ENCODE results near the gene RBPJ.
"Not testable (repeated sequence)": the region's sequence is repeated elsewhere in the genome, so short reads cannot be mapped to it uniquely, and the experiment has no call there.

RBPJ gene

DNA sequence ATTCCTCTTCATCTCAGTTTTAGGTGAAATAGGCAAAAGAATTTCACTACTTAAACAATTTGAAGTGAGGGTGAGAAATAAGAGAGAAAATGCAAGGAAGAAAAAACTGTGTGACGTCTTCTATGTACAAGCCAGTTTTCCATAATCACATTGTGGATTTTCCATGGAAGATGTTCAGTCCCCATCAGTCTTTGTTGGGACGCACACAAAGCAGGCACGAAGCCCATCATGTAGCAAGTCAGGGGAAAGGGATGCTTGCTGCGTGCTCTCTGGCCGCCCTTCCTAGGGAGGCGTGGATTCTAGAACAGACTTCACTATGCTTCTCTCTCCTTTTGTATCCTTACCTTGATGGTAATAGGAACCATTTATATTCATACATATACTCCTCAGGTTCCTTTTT, 54.7 kb downstream of the RBPJ start:
- DNase-seq (ENCODE audit: low read depth in 2 of 2): no peak

DNA sequence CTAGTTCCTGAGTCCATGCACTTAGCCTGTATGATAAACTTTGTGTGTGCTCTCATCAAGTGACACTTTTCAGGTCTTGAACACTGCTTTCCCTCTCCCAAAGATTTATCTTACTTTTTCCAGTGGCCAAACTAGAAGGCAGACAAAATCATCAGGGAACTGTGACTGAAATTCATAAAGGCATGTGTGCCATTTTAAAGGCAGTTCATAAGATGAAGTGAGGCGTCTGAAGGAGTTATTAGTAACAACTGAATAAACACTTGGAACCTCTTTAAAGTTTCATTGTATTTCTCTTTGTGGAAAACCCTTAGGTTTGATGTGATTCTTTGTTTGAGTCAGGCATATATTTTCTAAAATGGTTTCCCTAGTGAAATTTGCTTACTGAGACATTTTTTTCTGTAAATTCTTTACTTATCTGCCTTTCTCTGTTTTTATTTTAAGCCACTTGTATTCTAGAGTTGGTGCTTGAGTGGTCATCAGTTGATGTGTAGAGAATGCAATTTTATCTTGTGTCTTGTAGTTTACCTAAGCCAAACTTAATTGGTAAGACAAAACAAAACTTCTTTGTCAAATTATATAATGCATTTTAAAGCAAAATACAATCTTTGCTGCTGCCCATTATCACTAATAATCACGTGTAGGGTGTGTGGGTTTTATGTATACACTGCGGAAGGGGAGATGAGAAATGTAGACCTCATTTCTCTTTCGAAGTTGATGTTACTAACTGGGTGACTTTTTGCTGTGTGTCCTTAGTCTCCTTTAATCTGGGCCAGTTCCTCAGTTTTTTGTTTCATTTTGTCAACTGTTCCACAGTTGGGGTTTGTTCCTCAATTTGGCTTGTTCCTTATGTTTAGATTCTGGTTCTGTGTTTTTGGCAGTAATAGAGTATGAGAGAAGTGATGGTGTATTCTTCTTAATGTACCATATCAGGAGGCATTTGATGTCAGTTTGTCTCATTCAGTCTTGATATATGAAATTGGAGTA, 56.8 kb downstream of the RBPJ start:
- DNase-seq (ENCODE audit: low read depth in 2 of 2): no peak

DNA sequence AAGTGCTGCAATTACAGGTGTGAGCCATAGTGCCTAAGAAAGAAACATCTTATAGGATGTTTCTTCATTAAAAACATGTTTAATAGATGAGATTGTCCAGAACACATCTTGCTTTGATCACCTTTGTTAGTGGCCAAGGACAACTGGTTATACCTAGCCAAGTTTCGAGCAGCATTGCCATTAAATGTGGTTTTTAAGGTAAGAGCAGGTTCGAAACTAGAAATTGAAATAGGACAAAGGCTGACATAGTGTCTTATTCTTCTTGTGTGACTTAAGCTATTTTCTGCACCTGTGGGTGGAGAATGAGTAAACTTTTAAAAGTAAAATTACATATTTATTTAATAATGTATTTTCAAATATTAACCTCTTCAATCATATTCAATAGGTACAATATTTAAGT, 59.0 kb downstream of the RBPJ start:
- no peak for DNase-seq (ENCODE audit: low read depth in 2 of 2)

DNA sequence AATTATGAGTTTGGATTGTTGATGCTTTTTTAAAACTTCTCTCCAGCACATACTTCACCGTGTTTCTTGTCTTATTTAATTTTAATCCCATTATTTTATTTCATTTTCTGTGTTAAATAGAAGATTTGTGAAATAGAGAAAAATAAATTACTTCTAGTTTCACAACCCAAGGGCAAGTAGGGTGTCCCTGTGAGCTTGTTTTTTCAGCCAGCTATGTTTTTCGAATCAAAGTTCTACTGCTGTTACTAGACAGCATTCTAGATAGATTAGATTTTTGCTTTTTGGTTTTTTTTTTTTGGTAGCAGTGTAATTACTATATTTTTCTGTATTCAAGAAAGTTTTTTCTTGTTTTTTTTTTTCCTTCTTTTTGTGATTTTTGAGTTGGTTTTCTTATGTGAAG, 59.9 kb downstream of the RBPJ start:
- no peak for DNase-seq (ENCODE audit: low read depth in 2 of 2)

DNA sequence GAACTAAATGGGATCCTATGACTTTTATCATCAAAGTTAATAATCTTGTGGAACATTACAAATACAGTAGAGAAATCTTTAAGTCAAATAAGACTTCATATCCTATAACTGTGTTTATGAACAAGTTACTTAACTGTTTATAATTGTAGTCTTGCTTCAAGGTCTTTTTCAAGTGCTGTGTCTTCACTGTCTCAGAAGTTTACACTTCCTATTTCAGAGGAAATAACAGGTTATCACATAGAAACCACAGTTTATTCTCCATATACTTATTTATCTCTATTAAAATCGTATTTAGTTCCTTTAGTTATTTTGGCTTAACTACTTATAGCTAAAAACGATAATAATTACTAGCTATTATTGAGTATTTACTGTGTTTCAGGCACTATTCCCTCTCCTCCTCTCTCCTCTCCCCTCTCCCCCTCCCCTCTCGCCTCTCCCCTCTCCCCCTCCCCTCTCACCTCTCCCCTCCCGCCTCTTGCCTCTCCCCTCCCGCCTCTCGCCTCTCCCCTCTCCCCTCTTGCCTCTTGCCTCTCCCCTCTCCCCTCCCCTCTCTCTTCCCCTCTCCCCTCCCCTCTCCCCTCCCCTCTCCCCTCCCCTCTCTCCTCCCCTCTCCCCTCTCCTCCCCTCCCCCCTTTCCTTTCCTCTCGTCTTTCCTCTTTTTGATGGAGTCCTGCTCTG, 63.7 kb downstream of the RBPJ start:
- DNase-seq (ENCODE audit: low read depth in 2 of 2): no peak

DNA sequence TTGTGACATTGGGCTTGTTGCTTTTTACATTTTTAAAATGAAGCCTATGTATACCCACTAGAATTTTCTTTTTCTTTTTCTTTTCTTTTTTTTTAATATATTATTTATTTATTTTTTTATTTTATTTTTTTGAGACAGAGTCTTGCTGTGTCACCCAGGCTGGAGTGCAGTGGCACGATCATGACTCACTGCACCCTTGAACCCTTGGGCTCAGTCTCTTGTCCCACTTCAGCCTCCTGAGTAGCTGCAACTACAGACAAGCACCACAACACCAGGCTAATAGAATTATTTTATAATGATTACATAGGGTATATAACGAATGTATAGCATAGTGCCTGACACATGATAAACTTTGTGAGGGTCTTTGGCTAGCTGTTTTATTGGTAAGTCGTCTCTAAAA, 64.9 kb downstream of the RBPJ start:
- no peak for DNase-seq (ENCODE audit: low read depth in 2 of 2)

DNA sequence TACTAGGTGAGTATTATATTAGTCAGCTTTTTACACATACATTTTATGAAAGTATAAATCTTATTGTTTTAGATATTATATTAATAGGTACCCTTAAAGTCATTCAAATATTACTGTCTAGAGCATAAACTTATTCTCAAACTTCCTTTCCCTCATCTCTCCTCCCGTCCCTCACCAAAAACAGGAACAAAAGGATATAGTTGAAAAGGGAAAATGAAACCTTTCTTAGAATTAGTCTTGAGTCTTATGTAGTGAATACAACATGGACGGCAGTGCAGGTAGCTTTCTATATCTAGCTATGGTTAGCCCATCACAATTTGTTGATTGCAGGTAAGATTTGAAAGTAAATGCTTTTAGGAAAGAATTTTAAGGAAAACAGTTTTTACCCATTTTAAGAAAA, 65.6 kb downstream of the RBPJ start:
- DNase-seq (ENCODE audit: low read depth in 2 of 2): no peak

DNA sequence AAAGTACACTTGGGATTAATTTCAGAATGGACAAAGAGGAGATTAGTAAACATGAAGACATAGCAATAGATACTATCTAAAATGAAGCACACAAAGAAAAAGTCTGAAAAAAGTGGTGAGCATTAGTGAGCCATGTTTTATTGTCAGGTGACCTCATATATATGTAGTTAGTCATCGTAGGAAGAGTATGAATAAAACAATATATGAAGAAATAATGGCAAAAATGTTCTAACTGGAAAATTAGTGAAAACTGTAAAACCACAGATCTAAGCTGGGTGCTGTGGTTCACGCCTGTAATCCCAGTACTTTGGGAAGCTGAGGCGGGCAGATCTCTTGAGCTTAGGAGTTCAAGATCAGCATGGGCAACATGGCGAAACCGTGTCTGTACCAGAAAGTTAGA, 67.9 kb downstream of the RBPJ start:
- DNase-seq (ENCODE audit: low read depth in 2 of 2): no peak

DNA sequence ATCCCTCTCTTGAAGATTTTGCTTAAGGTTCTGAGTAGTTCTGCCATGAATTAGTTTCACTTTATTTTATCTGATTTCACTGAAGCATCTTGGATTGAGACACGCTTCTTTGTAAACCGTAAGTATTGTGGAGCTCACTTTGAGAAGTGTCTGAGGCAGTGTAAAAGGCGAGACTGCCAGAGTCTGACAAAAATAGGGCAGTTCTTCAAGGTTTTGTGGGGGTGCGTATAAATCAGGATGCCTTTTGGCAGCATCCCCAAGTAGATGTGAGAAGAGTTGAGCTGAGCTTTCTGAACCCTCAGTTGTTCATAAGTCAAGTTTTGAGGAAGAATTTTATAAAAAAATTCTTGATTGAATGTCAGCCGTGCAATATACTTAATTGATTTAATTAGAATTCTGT, 76.3 kb downstream of the RBPJ start:
- no peak for DNase-seq (ENCODE audit: low read depth in 2 of 2)

DNA sequence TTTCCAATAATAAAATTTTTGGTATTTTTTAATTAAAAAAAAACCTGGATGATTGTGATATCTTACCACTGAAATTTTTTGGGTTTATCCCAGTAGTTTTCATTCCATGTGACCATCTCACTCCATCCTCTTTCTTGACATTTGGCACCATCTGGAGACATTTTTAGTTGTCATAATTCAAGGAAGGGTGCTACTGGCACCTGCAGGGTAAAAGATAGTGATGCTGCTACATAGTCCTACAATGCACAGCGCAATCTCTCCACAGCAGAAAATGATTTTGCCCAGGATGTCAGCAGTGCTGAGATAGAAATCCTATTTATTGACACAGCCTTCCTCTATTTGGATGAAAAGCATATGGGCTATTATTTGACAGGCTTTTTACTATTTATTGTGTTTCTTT, 79.3 kb downstream of the RBPJ start:
- DNase-seq (ENCODE audit: low read depth in 2 of 2): no peak

DNA sequence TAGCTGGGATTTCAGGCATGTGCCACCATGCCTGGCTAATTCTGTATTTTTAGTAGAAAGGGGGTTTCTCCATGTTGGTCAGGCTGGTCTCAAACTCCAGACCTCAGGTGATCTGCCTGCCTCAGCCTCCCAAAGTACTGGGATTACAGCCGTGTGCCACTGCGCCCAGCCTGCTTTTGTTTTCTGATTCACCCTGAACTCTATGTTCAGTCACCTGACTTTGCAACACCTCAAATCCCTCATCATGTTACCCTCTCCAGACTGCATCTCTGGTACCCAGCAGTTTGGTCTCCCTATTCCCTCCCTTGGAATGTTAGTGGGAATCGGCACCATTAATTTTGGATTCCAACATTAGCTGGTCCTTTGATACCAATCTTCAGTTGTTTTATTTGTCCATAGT, 81.2 kb downstream of the RBPJ start:
- DNase-seq (ENCODE audit: low read depth in 2 of 2): not testable (repeated sequence)

DNA sequence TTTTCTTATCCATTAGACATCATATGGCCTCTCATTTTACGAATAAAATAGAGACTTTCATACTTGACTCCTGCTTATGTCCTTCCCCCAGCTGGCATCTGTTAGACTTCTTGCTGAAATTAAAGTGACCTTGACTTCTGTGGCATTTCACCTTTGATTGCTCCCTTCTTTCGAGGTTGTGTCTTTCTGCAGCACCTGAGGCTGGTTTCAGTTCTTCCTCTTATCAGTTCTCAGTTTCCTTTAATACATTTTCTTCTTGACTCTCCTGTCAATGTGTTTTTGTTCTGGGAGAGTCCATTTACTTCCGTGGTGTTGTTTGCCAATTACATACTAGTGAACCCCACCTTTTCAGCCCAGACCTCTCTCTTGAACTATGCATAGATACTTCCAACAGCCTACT, 81.6 kb downstream of the RBPJ start:
- no peak for DNase-seq (ENCODE audit: low read depth in 2 of 2)

DNA sequence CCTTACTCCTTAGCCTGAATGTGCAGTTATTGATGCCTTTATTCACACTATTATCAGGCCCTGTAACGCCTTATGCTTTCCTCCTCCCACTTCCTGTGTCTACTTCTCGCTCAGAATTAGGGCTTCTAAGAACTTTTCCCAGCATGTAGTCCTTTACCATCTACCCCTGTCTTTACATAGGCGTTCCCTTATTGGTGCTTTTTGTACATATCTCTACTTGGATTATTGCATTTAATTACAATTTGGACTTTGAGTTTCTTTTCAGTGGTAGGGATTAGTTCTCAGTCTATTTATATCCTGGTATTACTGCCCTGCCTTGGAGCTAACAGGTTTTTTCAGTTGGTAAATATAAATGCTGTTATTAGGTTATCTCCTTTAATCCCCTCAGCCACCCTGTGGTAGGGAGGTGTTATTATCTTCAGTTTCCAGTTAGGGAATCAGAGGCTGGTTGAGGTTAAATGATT, 84.0 kb downstream of the RBPJ start:
- DNase-seq (ENCODE audit: low read depth in 2 of 2): no peak

DNA sequence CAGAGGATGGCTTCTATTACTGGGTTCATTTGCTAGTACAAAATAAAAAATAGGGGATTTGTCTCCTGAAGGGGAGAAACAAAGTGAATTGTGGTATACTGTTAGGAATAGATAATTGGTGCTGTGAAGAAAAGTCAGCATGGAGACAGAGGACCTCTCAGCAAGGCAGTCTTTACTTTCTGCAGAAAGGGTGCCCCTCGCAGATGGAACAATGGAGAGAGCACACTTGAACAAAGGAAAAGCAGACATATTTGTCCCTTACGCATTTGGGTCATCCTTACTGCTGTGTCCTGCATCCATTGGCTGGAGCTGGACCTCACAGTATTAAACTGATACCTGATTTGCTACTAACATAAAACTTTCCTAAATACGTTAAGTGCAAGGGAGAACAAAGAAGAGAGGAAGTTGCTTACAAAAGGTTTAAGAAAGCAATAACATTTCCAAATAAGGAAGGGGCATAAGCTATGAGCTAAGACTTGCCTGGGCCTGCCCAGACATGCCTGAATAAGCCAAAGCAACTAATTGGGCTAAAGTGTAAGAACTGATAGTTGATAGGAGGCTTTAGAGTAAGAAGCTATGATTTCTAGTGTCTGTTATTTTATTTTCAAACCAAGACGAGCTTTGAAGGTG, 85.6 kb downstream of the RBPJ start:
- no peak for DNase-seq (ENCODE audit: low read depth in 2 of 2)

DNA sequence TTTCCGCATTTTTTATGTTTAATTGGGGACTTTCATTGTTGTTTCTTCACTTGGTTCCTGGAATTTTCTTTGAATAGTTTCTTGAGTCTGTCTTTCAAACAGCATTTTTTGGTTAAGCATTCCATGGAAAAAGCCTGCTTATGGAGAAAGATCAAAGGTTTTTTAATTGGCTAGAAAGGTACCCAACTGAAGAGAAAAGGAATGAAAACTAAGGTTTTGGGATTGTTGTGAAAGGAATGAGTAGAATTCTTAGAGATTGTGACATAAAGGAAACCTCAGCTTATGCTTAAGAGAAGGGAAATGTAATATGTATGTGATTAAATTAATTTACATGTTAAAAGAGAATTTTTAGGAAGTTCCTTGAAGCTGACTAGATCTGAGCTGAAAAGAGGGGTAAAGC, 86.7 kb downstream of the RBPJ start:
- DNase-seq (ENCODE audit: low read depth in 2 of 2): no peak

DNA sequence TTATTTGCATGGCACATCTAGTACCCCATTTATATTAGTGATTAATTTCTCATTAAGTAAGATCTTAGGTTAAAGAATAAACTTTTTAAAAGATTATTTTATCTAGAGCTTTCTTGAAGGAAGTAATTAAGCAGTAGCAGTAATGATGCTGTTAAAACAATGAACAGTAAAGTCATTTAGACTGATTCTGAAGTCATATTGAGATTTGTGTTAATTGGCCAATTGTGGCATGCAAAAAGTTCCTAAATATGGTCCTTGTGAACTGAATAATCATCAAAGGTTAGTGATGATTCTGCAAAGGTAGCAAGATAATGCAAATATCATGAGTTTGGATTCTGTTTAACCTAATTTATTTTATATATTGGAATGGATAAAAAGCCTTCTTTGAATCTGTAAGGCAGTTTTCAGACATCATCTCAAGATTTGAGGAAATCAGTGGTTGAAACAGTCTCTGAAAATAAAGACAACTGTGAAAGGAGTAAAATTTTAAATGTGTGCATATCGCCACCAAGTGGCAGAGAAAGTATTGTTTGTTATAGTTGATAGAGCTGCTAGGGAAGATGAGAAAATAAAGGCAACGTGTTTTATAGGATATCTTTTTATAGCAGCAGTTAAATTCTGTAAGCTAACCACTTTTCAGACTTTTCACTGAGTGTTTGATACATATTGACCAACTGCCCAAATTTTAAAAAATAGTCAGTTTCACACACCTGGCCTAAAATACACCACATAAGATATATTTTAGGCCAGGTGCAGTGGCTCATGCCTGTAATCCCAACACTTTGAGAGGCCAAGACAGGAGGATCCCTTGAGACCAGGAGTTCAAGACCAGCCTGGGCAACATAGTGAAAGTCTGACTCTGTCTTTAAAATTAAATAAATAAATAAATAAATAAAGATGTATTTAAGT, 89.8 kb downstream of the RBPJ start:
- no peak for DNase-seq (ENCODE audit: low read depth in 2 of 2)

DNA sequence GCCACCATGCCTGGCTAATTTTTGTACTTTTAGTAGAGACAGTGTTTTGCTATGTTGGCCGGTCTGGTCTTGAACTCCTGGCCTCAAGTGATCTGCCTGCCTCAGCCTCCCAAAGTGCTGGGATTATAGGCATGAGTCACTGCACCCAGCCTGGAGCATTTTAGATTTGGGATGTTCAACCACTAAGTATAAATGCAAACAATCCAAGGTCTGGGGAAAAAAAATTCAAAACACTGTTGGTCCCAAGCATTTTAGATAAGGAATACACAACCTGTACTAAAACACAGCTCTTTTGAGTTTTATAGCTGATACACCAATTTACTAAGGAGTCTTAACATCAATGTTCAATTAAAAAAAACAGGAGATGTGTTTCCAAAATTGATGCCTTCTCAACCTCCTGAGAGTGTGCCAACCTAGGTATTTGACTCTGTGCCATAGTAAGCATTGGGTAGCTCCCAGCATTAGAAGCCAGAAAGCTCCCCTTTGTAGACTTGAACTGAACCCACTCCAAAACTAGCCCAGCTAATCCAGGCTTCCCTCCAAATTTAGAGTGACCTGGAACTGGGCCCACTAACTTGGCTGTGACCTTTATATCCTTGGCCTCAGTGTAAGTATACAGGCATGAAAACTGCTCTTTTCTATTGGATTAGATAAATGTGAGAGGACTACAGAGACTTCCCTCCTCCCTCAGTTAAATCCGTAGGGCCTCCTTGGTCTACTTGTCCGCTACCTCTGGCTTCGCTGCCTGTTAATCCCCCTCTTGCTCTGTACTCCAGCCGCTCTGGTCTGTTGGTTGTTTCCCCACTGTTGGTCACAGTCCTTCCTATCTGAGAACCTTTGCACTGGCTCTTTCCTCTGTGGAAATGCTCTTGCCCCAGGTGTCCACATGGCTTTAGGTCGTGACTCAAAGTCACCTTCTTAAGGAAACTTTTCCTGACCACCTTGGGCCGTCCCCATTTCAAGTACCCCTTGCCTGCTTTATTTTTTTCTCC, 91.9 kb downstream of the RBPJ start:
- no peak for DNase-seq (ENCODE audit: low read depth in 2 of 2)

DNA sequence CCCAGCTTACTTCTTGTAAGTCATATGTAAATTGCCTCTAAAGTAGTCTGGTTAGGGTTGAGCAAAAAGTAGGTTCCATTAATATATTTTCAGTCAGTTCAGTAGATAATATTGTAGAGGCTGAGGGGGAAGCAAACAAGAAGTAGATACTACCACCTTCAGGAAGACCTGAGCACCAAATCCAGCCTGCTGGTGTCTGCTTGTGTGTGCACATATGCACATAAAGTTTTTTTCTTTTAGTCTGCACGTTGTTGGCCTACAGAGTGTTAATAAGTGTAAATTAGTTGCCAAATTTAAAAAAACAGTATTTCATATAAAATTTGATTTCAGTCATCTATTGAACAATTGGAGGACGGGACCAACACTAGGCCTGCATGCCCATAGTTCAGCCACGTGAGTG, 92.8 kb downstream of the RBPJ start:
- DNase-seq (ENCODE audit: low read depth in 2 of 2): no peak

DNA sequence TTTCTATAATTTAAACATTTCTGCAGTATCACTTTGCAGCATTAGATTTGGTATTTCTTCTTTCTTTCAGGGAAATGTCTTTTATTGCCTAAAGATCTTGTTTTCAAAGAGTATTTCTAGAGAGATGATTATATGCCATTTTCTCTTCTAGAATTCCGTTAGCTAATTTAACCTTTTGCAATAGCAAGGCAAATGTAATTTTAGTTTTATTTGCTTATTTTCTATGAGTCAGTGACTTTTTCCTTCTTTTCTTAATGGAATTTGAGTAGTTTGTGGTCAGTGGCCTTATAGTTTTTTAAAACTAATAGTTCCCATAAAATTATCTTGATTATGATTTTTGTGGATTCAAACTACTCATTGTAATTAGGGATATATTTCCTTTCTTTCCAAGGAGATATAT, 97.3 kb downstream of the RBPJ start:
- DNase-seq (ENCODE audit: low read depth in 2 of 2): no peak

DNA sequence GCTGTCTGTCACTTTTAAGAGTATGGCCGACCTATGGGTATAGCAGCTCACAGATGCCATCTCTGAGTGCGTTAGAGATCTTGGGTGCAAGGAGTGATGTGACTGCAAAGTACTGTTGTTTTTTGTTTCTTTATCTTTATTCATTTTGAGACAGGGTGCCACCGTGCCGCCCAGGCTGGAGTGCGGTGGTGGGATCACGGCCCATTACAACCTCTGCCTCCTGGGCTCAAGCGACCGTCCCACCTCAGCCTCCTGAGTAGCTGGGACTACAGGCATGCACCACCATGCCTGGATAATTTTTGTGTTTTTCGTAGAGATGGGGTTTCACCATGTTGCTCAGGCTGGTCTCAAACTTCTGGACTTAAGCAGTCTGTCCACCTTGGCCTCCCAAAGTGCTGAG, 98.0 kb downstream of the RBPJ start:
- DNase-seq (ENCODE audit: low read depth in 2 of 2): no peak
